Measurements from ENCODE around the gene GRID2. TPM values are rescaled to one million over a fixed set of nuclear protein-coding genes. Genes with fewer than 3 reads are reported as not detected.
A peak's percentile ranks its signal among the peaks of the same experiment; 100 is the strongest.

Gene GRID2
- polyA plus RNA-seq, 1 of the 3 experiments (the other 2 are of a cell fraction): not detected

DNA sequence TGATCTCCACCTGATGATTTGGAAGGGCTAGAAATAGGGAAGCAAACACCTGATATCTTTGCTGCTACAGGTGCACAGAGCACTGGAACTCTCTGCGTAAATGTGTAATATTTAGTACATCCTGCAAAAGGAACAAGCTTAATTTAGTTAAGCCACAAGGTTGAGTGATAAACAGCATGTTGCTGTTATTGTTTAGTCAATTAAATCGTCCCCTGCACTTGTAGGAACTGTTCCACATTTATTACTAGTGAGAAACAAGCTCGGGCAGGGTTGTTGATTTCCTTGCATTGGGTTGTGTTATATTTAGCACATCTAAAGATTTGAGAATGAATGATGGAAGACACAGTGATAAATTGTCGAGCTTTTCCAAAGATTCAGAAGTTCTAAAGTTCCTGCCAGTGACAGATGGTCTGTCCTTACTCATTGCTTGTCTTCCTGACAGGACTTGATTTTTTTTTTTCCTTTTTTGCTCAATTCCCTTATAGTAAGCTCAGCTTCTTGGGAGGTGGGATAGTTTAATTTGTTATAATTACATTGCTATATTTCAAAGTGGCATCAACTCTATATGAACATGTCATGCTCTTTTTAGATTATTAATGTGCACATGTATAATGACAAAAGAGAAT lies 897.8 kb downstream of the GRID2 start:
- H3K27ac ChIP-seq (ENCODE audit: low read depth in 2 of 2, low read length in 1 of 2): no peak overlapping the region
- H3K79me2 ChIP-seq (ENCODE audit: insufficient read depth): no peaks in the 10 kb centered on the region
- H3K27me3 ChIP-seq (ENCODE audit: insufficient read depth): no peaks in the 10 kb centered on the region
- H3K36me3 ChIP-seq (replicated peaks in 1 of 2; ENCODE audit: control insufficient read depth in 1 of 2, insufficient read depth in 2 of 2, low read length in 1 of 2): no peaks in the 10 kb centered on the region
- H3K9me3 ChIP-seq: no peaks in the 10 kb centered on the region
- 26% methylated on average over 4 of the region's 4 CpGs for WGBS (ENCODE audit: low lambda C conversion rate)
- no peaks in the 10 kb centered on the region for H3F3A ChIP-seq (replicated peaks; ENCODE audit: insufficient read depth)
- no peaks in the 10 kb centered on the region for H3K4me1 ChIP-seq (ENCODE audit: control insufficient read depth in 1 of 2, insufficient read depth in 2 of 2, low read depth in 1 of 2, low read length in 1 of 2)
- no peak for DNase-seq
- no peak for TF ChIP-seq JUND (IDR thresholded peaks at IDR 0.05)
- no peak for TF ChIP-seq EZH2phosphoT487 (IDR thresholded peaks at IDR 0.05; ENCODE audit: borderline replicate concordance, low read depth)
- no peak for TF ChIP-seq TAF1 (IDR thresholded peaks at IDR 0.05; ENCODE audit: borderline replicate concordance, low read depth, low read length)
- TF ChIP-seq TEAD4 (IDR thresholded peaks at IDR 0.05; ENCODE audit: borderline replicate concordance, insufficient read depth): no peak
- TF ChIP-seq, protein P1, sequence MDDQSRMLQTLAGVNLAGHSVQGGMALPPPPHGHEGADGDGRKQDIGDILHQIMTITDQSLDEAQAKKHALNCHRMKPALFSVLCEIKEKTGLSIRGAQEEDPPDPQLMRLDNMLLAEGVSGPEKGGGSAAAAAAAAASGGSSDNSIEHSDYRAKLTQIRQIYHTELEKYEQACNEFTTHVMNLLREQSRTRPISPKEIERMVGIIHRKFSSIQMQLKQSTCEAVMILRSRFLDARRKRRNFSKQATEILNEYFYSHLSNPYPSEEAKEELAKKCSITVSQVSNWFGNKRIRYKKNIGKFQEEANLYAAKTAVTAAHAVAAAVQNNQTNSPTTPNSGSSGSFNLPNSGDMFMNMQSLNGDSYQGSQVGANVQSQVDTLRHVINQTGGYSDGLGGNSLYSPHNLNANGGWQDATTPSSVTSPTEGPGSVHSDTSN (IDR thresholded peaks at IDR 0.05): no peak
- no peak for TF ChIP-seq CHD2 (IDR thresholded peaks at IDR 0.05; ENCODE audit: low read length, partially characterized antibody)
- TF ChIP-seq, protein P2, sequence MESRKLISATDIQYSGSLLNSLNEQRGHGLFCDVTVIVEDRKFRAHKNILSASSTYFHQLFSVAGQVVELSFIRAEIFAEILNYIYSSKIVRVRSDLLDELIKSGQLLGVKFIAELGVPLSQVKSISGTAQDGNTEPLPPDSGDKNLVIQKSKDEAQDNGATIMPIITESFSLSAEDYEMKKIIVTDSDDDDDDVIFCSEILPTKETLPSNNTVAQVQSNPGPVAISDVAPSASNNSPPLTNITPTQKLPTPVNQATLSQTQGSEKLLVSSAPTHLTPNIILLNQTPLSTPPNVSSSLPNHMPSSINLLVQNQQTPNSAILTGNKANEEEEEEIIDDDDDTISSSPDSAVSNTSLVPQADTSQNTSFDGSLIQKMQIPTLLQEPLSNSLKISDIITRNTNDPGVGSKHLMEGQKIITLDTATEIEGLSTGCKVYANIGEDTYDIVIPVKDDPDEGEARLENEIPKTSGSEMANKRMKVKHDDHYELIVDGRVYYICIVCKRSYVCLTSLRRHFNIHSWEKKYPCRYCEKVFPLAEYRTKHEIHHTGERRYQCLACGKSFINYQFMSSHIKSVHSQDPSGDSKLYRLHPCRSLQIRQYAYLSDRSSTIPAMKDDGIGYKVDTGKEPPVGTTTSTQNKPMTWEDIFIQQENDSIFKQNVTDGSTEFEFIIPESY (IDR thresholded peaks at IDR 0.05; ENCODE audit: borderline replicate concordance, low read depth): no peak
- no peak for TF ChIP-seq GATA2 (CRISPR knock-in tag; IDR thresholded peaks at IDR 0.05)
- no peak overlapping the region for H2AFZ ChIP-seq (ENCODE audit: low read depth)
- ChIA-PET CTCF (interaction anchor here (0.9 kb wide), 2 partner anchors 43 to 68 kb away, joined by 3 to 5 read pairs; no protein-coding TSS in a partner anchor), POLR2A (no interaction called here)
- H3K4me3 ChIP-seq (ENCODE audit: low read depth in 2 of 2, low read length in 1 of 2): no peak overlapping the region
- H3K9me2 ChIP-seq: no peaks in the 10 kb centered on the region
- H3K4me2 ChIP-seq: no peak overlapping the region
- no peak overlapping the region for H3K9ac ChIP-seq
- H4K20me1 ChIP-seq (ENCODE audit: insufficient read depth): no peaks in the 10 kb centered on the region

DNA sequence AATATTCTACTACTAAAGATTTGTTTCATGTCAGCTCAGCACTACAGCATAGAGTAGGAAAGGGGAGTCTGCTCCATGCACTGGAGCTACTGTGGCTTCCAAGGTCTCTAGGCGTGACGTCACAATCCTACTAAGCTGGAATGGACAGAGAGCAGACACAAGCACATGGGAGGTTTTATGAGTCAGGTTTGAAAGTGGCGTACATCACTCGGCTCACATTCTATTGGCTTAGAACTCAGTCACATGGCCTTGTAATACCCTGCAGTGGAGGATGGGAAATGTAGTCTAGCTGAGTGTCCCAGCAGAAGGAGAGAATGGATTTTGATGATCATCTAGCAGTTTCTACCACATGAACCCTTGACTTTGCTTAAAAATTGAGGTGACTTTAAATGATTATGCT lies 899.9 kb downstream of the GRID2 start:
- Histone ChIP-seq H3K79me2 (ENCODE audit: insufficient read depth) (no peaks in the 10 kb centered on the region), H3K27ac (ENCODE audit: low read depth in 2 of 2, low read length in 1 of 2) (no peak overlapping the region), H2AFZ (ENCODE audit: low read depth) (no peak overlapping the region), H3K4me1 (ENCODE audit: control insufficient read depth in 1 of 2, insufficient read depth in 2 of 2, low read depth in 1 of 2, low read length in 1 of 2) (no peaks in the 10 kb centered on the region), H3K4me3 (ENCODE audit: low read depth in 2 of 2, low read length in 1 of 2) (no peak overlapping the region), H3K9me3 (no peaks in the 10 kb centered on the region), H3K36me3 (replicated peaks in 1 of 2; ENCODE audit: control insufficient read depth in 1 of 2, insufficient read depth in 2 of 2, low read length in 1 of 2) (no peaks in the 10 kb centered on the region), H3K4me2 (no peak overlapping the region), H3K9ac (no peak overlapping the region), H3K9me2 (no peaks in the 10 kb centered on the region), H4K20me1 (ENCODE audit: insufficient read depth) (no peaks in the 10 kb centered on the region), H3F3A (replicated peaks; ENCODE audit: insufficient read depth) (no peaks in the 10 kb centered on the region), H3K27me3 (ENCODE audit: insufficient read depth) (no peaks in the 10 kb centered on the region)
- no peak for TF ChIP-seq EP300 (IDR thresholded peaks at IDR 0.05; ENCODE audit: borderline replicate concordance in 1 of 2, low read depth in 1 of 2, low read length in 1 of 2)
- TF ChIP-seq, protein P3, sequence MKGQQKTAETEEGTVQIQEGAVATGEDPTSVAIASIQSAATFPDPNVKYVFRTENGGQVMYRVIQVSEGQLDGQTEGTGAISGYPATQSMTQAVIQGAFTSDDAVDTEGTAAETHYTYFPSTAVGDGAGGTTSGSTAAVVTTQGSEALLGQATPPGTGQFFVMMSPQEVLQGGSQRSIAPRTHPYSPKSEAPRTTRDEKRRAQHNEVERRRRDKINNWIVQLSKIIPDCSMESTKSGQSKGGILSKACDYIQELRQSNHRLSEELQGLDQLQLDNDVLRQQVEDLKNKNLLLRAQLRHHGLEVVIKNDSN (IDR thresholded peaks at IDR 0.05; ENCODE audit: borderline replicate concordance, low read depth): peak; percentile 85
- POLR2A ChIA-PET: no interaction called here
- CTCF ChIA-PET: interaction anchor here (1.3 kb wide), 1 partner anchor 9 kb away, joined by 3 read pairs; no protein-coding TSS in a partner anchor
- DNase-seq: no peak
- 86% methylated on average over 4 of the region's 4 CpGs for WGBS (ENCODE audit: low lambda C conversion rate)

All from SK-N-SH (cell line).